ENCODE results near the gene ZMYND19.

The ZMYND19 gene

DNA sequence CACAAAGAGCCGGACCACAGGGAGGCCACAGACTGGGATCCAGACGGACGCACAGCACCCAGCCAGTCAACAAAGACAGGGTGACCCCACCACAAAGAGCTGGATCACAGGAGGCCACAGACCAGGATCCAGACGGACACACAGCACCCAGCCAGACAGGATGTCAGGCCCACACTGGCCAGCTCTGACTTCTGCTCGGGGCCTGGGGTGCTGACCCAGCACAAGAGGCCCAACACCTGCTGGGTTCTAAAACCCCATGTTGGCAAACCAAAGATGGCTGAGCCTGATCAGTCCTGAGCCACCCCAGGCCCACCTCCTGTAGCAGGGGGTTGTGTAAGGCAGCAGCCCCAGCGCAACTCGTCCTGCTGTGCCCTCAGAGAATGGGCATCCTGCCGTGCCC is 6.4 kb downstream of the ZMYND19 start:
- Histone ChIP-seq H3K4me3 (ENCODE audit: low read length, poor library complexity, severe bottlenecking) (no peak overlapping the region), H3K27me3 (ENCODE audit: insufficient read depth, low read length, poor library complexity, severe bottlenecking) (no peaks in the 10 kb centered on the region), H3K9ac (ENCODE audit: low read depth, low read length, poor library complexity, severe bottlenecking) (no peak overlapping the region), H3K9me3 (ENCODE audit: insufficient read depth, low read depth, low read length) (no peaks in the 10 kb centered on the region), H3K4me2 (ENCODE audit: low read depth, low read length, poor library complexity, severe bottlenecking) (no peak overlapping the region), H3K4me1 (ENCODE audit: insufficient read depth, low read length, poor library complexity, severe bottlenecking) (peaks cover 13% of the 10 kb centered on the region), H4K20me1 (ENCODE audit: insufficient read depth, low read length, poor library complexity, severe bottlenecking) (peaks cover 7% of the 10 kb centered on the region), H3K79me2 (ENCODE audit: insufficient read depth, low read length) (peaks cover 19% of the 10 kb centered on the region), H3K9me2 (replicated peaks; ENCODE audit: low read depth, low read length) (no peaks in the 10 kb centered on the region), H3F3A (ENCODE audit: low read depth) (no peaks in the 10 kb centered on the region), H3K36me3 (ENCODE audit: insufficient read depth, low read length) (peaks cover 3% of the 10 kb centered on the region; the same call in 1 of the 2 replicates), H2AFZ (ENCODE audit: low read length) (no peak overlapping the region)
- TF ChIP-seq, protein P1, sequence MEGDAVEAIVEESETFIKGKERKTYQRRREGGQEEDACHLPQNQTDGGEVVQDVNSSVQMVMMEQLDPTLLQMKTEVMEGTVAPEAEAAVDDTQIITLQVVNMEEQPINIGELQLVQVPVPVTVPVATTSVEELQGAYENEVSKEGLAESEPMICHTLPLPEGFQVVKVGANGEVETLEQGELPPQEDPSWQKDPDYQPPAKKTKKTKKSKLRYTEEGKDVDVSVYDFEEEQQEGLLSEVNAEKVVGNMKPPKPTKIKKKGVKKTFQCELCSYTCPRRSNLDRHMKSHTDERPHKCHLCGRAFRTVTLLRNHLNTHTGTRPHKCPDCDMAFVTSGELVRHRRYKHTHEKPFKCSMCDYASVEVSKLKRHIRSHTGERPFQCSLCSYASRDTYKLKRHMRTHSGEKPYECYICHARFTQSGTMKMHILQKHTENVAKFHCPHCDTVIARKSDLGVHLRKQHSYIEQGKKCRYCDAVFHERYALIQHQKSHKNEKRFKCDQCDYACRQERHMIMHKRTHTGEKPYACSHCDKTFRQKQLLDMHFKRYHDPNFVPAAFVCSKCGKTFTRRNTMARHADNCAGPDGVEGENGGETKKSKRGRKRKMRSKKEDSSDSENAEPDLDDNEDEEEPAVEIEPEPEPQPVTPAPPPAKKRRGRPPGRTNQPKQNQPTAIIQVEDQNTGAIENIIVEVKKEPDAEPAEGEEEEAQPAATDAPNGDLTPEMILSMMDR (conservative IDR thresholded peaks at IDR 0.05; ENCODE audit: low read length): no peak
- TF ChIP-seq EZH2phosphoT487 (IDR thresholded peaks at IDR 0.05; ENCODE audit: borderline replicate concordance): no peak

DNA sequence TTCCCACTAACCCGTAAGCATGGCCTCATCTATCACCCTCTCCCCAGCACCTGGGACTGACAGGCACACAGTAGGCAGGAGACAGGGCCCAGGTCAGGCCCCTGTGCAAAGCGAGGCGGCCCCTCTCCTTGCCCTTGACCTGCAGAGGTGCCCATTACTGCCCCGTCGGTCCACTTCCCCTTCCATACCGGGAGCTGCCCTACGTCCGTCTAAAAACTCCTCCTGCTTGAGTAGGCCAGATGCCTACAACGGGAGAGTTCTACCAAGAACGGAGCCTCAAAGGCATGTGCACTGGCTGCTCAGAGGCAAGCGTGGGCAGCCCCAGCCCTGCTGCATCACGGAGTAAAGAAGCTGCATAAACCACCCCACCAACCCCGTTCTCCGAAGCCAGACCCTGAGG is 7.0 kb downstream of the ZMYND19 start:
- Histone ChIP-seq H3K4me2 (ENCODE audit: low read depth, low read length, poor library complexity, severe bottlenecking) (no peak overlapping the region), H3K9me3 (ENCODE audit: insufficient read depth, low read depth, low read length) (no peaks in the 10 kb centered on the region), H3K9ac (ENCODE audit: low read depth, low read length, poor library complexity, severe bottlenecking) (no peak overlapping the region), H3K9me2 (replicated peaks; ENCODE audit: low read depth, low read length) (no peaks in the 10 kb centered on the region), H3K79me2 (ENCODE audit: insufficient read depth, low read length) (peaks cover 17% of the 10 kb centered on the region; the same call in 1 of the 2 replicates), H3K27me3 (ENCODE audit: insufficient read depth, low read length, poor library complexity, severe bottlenecking) (no peaks in the 10 kb centered on the region), H3K36me3 (ENCODE audit: insufficient read depth, low read length) (peaks cover 3% of the 10 kb centered on the region; the same call in 1 of the 2 replicates), H3K4me3 (ENCODE audit: low read length, poor library complexity, severe bottlenecking) (no peak overlapping the region), H3K4me1 (ENCODE audit: insufficient read depth, low read length, poor library complexity, severe bottlenecking) (peaks cover 7% of the 10 kb centered on the region), H3F3A (ENCODE audit: low read depth) (no peaks in the 10 kb centered on the region), H2AFZ (ENCODE audit: low read length) (no peak overlapping the region), H4K20me1 (ENCODE audit: insufficient read depth, low read length, poor library complexity, severe bottlenecking) (peaks cover 7% of the 10 kb centered on the region)
- no peak for TF ChIP-seq EZH2phosphoT487 (IDR thresholded peaks at IDR 0.05; ENCODE audit: borderline replicate concordance)
- TF ChIP-seq, protein P1 (conservative IDR thresholded peaks at IDR 0.05; ENCODE audit: low read length): no peak

DNA sequence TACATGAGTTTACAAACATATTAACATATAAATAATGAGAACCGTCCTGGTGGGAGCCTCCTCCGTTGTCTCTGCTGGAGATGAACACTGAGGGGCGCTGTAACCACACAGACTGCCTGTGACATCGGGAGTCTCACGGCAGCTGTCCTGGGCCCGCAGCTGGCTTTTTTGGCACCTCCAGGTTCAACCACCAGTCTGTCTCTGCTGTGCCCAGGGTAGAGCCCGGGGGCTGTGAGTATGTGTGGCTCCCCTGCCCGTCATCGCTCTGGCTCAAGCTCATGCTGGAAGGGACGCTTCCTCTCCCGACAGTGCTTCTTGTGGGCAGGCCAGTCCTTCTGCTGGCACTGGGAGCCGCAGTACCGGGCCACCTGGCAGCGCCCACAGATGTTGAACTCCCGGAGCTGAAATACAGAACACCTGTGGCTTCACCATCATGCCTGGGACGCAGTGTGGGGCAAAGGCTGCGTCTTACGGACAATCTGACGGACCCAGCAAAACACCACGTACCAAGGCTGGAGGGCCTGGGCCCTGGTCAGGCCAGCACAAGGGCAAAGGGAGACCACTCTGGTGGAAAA is 7.9 kb downstream of the ZMYND19 start:
- no peaks in the 10 kb centered on the region for H3K27me3 ChIP-seq (ENCODE audit: insufficient read depth, low read length, poor library complexity, severe bottlenecking)
- no peak overlapping the region for H3K9ac ChIP-seq (ENCODE audit: low read depth, low read length, poor library complexity, severe bottlenecking)
- H3K9me3 ChIP-seq (ENCODE audit: insufficient read depth, low read depth, low read length): no peaks in the 10 kb centered on the region
- peaks cover 3% of the 10 kb centered on the region; the same call in 1 of the 2 replicates for H3K36me3 ChIP-seq (ENCODE audit: insufficient read depth, low read length)
- H3K79me2 ChIP-seq (ENCODE audit: insufficient read depth, low read length): peaks cover 17% of the 10 kb centered on the region
- H3F3A ChIP-seq (ENCODE audit: low read depth): no peaks in the 10 kb centered on the region
- H3K9me2 ChIP-seq (replicated peaks; ENCODE audit: low read depth, low read length): no peaks in the 10 kb centered on the region
- H4K20me1 ChIP-seq (ENCODE audit: insufficient read depth, low read length, poor library complexity, severe bottlenecking): peaks cover 12% of the 10 kb centered on the region
- H3K4me3 ChIP-seq (ENCODE audit: low read length, poor library complexity, severe bottlenecking): no peak overlapping the region
- no peak overlapping the region for H3K4me2 ChIP-seq (ENCODE audit: low read depth, low read length, poor library complexity, severe bottlenecking)
- no peak for TF ChIP-seq EZH2phosphoT487 (IDR thresholded peaks at IDR 0.05; ENCODE audit: borderline replicate concordance)
- TF ChIP-seq, protein P1 (conservative IDR thresholded peaks at IDR 0.05; ENCODE audit: low read length): peak; percentile 68
- H2AFZ ChIP-seq (ENCODE audit: low read length): no peak overlapping the region
- peaks cover 11% of the 10 kb centered on the region for H3K4me1 ChIP-seq (ENCODE audit: insufficient read depth, low read length, poor library complexity, severe bottlenecking)

All from Loucy (cell line).